NB4 (cell line): ENCODE results near the gene KRT6A.

Experiments
- DNase-seq: peaks from one replicate; pipeline ENCODE4 v3.0.0; 2010; ENCODE audit warnings: low read depth
- H3K4me3 ChIP-seq: one replicate; pipeline ENCODE4 v1.5.1; 2011; ENCODE audit warnings: mild to moderate bottlenecking, low read depth, low read length, moderate library complexity
- CTCF ChIP-seq: IDR thresholded peaks from one replicate; pipeline ENCODE4 v1.5.1; 2012; ENCODE audit warnings: low read depth, low read length
- MYC ChIP-seq: IDR thresholded peaks from 2 replicates; pipeline ENCODE4 v1.6.1; 2011; ENCODE audit warnings: low read depth, low read length
- POLR2A ChIP-seq: IDR thresholded peaks from 2 replicates; pipeline ENCODE4 v1.6.1; 2011; ENCODE audit warnings: mild to moderate bottlenecking; ENCODE audit not compliant: insufficient read length; ENCODE audit errors: extremely low read depth
- TF ChIP-seq, protein P1 (sequence below): IDR thresholded peaks from 2 replicates; pipeline ENCODE4 v1.6.1; 2011; ENCODE audit warnings: low read depth, low read length

KRT6A gene

GRCh38 chr12:52530366-52530765, 37.3 kb upstream of the KRT6A start:
- DNase-seq: no peak
- TF ChIP-seq POLR2A: no peak
- TF ChIP-seq CTCF: no peak
- TF ChIP-seq, protein P1, sequence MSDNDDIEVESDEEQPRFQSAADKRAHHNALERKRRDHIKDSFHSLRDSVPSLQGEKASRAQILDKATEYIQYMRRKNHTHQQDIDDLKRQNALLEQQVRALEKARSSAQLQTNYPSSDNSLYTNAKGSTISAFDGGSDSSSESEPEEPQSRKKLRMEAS: no peak
- no peak for TF ChIP-seq MYC
- H3K4me3 ChIP-seq: no peak overlapping the region

DNA sequence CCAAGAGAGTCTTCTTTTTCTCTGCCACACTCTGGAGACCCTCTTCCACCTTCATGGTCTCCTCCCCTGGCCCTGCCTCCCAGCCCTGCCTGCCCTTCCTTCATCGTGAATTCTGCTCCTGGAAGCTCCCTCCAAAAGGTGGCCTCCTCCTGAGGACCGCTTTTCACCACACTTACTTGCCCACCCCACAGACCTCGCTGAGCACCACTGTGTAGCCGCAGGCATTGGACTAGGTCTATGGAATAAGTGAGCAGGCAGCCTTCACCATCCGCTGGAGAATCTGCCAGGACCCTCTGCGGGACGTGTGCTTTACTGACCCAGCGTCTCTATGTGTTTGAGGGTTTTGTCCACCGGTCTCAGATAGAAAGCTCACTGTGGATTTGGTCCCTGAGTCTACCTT, 36.8 kb upstream of the KRT6A start:
- no peak overlapping the region for H3K4me3 ChIP-seq
- DNase-seq: no peak
- TF ChIP-seq MYC (no peak), CTCF (no peak), POLR2A (no peak)
- TF ChIP-seq, protein P1: no peak

GRCh38 chr12:52529417-52529816, 36.4 kb upstream of the KRT6A start:
- no peak for DNase-seq
- TF ChIP-seq CTCF: no peak
- TF ChIP-seq, protein P1: no peak
- TF ChIP-seq MYC: no peak
- TF ChIP-seq POLR2A: no peak
- no peak overlapping the region for H3K4me3 ChIP-seq

DNA sequence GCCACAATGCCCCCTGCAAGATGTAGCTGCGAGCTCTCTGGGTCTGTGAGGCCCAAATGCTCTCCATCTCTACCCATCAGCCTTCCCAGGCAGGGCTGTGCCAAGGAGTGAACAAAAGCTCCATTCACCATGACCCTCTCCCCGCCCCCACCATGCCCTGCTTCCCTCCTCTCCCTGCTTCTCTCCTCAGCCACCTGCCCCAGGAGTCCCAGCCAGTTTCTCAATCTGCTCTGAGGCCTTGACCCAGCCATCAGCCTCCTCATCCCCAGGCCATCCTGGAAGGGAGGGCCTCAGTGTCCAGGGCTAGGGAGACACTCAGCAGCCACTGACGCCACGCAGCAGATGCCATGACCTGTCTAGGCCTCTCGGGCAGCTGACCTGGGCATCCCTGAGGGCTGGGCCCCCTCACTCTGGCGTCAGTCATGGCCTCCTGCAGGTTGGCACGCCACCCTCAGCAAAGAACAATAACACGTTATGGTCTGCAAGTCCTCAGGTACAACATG, 35.6 kb upstream of the KRT6A start:
- TF ChIP-seq CTCF (no peak), MYC (no peak)
- TF ChIP-seq, protein P1: no peak
- no peak for DNase-seq
- no peak overlapping the region for H3K4me3 ChIP-seq

- DNase-seq: no peak
- H3K4me3 ChIP-seq: no peak overlapping the region
- TF ChIP-seq MYC (no peak), POLR2A (no peak)
- TF ChIP-seq, protein P1: no peak
These were observed 34.2 kb upstream of the KRT6A start for GRCh38 chr12:52527121-52527800.

DNA sequence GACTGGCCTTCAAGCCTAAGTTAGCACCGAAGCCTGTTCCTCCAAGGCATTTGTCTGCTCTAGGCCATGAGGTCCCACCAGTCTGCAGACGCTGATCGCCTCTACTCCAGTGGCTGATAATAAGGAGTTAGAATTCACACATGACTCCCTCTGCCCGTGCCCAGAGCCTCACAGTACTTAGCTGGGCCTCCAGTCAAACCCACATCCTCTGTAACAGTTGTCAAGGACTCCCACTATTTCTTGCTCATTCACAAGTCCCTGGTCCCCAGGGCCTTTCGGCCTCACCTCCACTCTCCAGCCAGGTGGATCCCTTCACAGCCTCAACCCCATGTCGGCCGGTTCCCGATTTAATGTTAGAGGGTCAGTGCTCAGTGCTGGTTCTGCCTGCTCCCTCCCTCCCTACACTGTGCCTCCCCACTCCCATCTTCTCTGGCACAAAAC, 33.5 kb upstream of the KRT6A start:
- no peak for DNase-seq
- TF ChIP-seq CTCF: no peak
- TF ChIP-seq POLR2A: no peak
- TF ChIP-seq MYC: no peak
- TF ChIP-seq, protein P1: no peak
- H3K4me3 ChIP-seq: no peak overlapping the region
